ENCODE data around the gene PLB1.
A peak's percentile ranks its signal among the peaks of the same experiment; 100 is the strongest.

GRCh38 chr2:28594332-28595108 lies 98.7 kb downstream of the PLB1 start:
- TF ChIP-seq POLR2A (IDR thresholded peaks at IDR 0.05) (no peak), CTCF (IDR thresholded peaks at IDR 0.05) (peak; percentile 66 to 94 (median 68)), POLR2AphosphoS5 (IDR thresholded peaks at IDR 0.05; ENCODE audit: insufficient read depth in 1 of 2, low read depth in 1 of 2) (peak; percentile 77 to 81)
